Amygdala (tissue), 56 donors: ENCODE measurements around the gene GIMAP1.

Experiments used
- DNase-seq, 56 donors: peaks; one replicate each; lab custom pipeline; 2025; lab: John Stamatoyannopoulos, UW

The GIMAP1 gene

GRCh38 chr7:150744041-150744656 lies 27.7 kb downstream of the GIMAP1 start:
- no peak for DNase-seq

- DNase-seq, result no peak
These were observed 28.7 kb downstream of the GIMAP1 start for GRCh38 chr7:150745086-150745485.

GRCh38 chr7:150745876-150746275 lies 29.5 kb downstream of the GIMAP1 start:
- no peak for DNase-seq

- DNase-seq, result no peak
These were observed 30.5 kb downstream of the GIMAP1 start for GRCh38 chr7:150746921-150747320.

GRCh38 chr7:150748376-150748775 lies 32.0 kb downstream of the GIMAP1 start:
- DNase-seq, result no peak

GRCh38 chr7:150751702-150752101 lies 35.3 kb downstream of the GIMAP1 start:
- no peak for DNase-seq

GRCh38 chr7:150753239-150753638 lies 36.8 kb downstream of the GIMAP1 start:
- DNase-seq, result no peak

- no peak for DNase-seq
These were observed 37.6 kb downstream of the GIMAP1 start for GRCh38 chr7:150753826-150754603.

- no peak for DNase-seq
These were observed 38.5 kb downstream of the GIMAP1 start for GRCh38 chr7:150754951-150755350.

- DNase-seq, result no peak
These were observed 39.2 kb downstream of the GIMAP1 start for GRCh38 chr7:150755473-150756099.

- no peak for DNase-seq
These were observed 39.8 kb downstream of the GIMAP1 start for GRCh38 chr7:150756166-150756565.

- DNase-seq, result no peak
These were observed 40.4 kb downstream of the GIMAP1 start for GRCh38 chr7:150756858-150757257.

GRCh38 chr7:150759479-150759878 lies 43.1 kb downstream of the GIMAP1 start:
- DNase-seq, result no peak

- no peak for DNase-seq
These were observed 49.9 kb downstream of the GIMAP1 start for GRCh38 chr7:150766334-150766709.

GRCh38 chr7:150769768-150770167 lies 53.4 kb downstream of the GIMAP1 start:
- no peak for DNase-seq
